HepG2 (cell line): ENCODE results near the gene KRTAP3-2. TPM values are rescaled to one million over a fixed set of nuclear protein-coding genes. Genes with fewer than 3 reads are reported as not detected.

Experiments
- CENPX ChIP-seq: sonication (generic); formaldehyde crosslinking; IDR thresholded peaks from 2 replicates; pipeline ENCODE4 v1.9.0; 2021; ENCODE audit warnings: mild to moderate bottlenecking, missing genetic modification reagents, moderate library complexity
- CHD2 ChIP-seq: IDR thresholded peaks from 2 replicates; pipeline ENCODE4 v1.6.1; 2011; ENCODE audit warnings: low read depth, low read length, improper control_type of control experiment
- FOXJ3 ChIP-seq: sonication (generic); formaldehyde crosslinking; IDR thresholded peaks from 2 replicates; pipeline ENCODE4 v1.4.0; 2020; ENCODE audit warnings: missing genetic modification reagents, mild to moderate bottlenecking, borderline replicate concordance
- FOXK2 ChIP-seq: fragments of 450-650 bp; IDR thresholded peaks from 2 replicates; pipeline ENCODE4 v1.6.1; 2016
- GLMP ChIP-seq: sonication (generic); formaldehyde crosslinking; IDR thresholded peaks from 2 replicates; pipeline ENCODE4 v1.9.0; 2021; ENCODE audit warnings: missing genetic modification reagents, mild to moderate bottlenecking, borderline replicate concordance
- HCFC1 ChIP-seq: fragments of 150-350 bp; IDR thresholded peaks from 2 replicates; pipeline ENCODE4 v1.6.1; 2014; ENCODE audit warnings: low read depth, low read length
- HDAC2 ChIP-seq: sonication (generic); formaldehyde crosslinking; IDR thresholded peaks from 2 replicates; pipeline ENCODE4 v1.4.0; 2020; ENCODE audit warnings: missing genetic modification reagents
- MIXL1 ChIP-seq: IDR thresholded peaks from 2 replicates; pipeline ENCODE4 v1.6.1; 2016
- NFIB ChIP-seq: sonication (generic); formaldehyde crosslinking; IDR thresholded peaks from 2 replicates; pipeline ENCODE4 v1.9.0; 2021; ENCODE audit warnings: missing genetic modification reagents, mild to moderate bottlenecking, borderline replicate concordance
- RBM22 ChIP-seq: fragments of 200-400 bp; formaldehyde crosslinking; optimal IDR thresholded peaks from 2 replicates; pipeline ENCODE3; 2017; ENCODE audit warnings: mild to moderate bottlenecking, low read length, moderate library complexity
- RERE ChIP-seq: IDR thresholded peaks from 2 replicates; pipeline ENCODE4 v1.6.1; 2016; ENCODE audit warnings: low read depth, missing genetic modification reagents, missing compliant biosample characterization
- RNF2 ChIP-seq: fragments of 450-650 bp; conservative IDR thresholded peaks from 2 replicates; pipeline ENCODE4 v1.6.1; 2016; ENCODE audit warnings: low read depth
- SNAPC5 ChIP-seq: sonication (generic); formaldehyde crosslinking; IDR thresholded peaks from 2 replicates; pipeline ENCODE4 v1.8.1; 2023; ENCODE audit warnings: mild to moderate bottlenecking, missing genetic modification reagents, borderline replicate concordance
- SP5 ChIP-seq: IDR thresholded peaks from 2 replicates; pipeline ENCODE4 v1.6.1; 2016; ENCODE audit warnings: low read depth, borderline replicate concordance
- U2AF2 ChIP-seq: fragments of 200-400 bp; formaldehyde crosslinking; IDR thresholded peaks from 2 replicates; pipeline ENCODE4 v1.6.1; 2017; ENCODE audit warnings: low read depth, mild to moderate bottlenecking, low read length
- ZNF225 ChIP-seq: sonication (generic); formaldehyde crosslinking; IDR thresholded peaks from 2 replicates; pipeline ENCODE4 v1.4.0; 2020; ENCODE audit warnings: mild to moderate bottlenecking, missing genetic modification reagents
- ZNF367 ChIP-seq: sonication (generic); formaldehyde crosslinking; IDR thresholded peaks from 2 replicates; pipeline ENCODE4 v1.4.0; 2020; ENCODE audit warnings: missing genetic modification reagents, borderline replicate concordance
- ZNF512 ChIP-seq: sonication (generic); formaldehyde crosslinking; IDR thresholded peaks from 2 replicates; pipeline ENCODE4 v1.4.0; 2020; ENCODE audit warnings: mild to moderate bottlenecking, missing genetic modification reagents
- ZNF607 ChIP-seq: sonication (generic); formaldehyde crosslinking; IDR thresholded peaks from 2 replicates; pipeline ENCODE4 v1.5.1; 2020; ENCODE audit warnings: missing genetic modification reagents, mild to moderate bottlenecking, borderline replicate concordance
- ZNF691 ChIP-seq: sonication (generic); formaldehyde crosslinking; IDR thresholded peaks from 2 replicates; pipeline ENCODE4 v1.4.0; 2020; ENCODE audit warnings: missing genetic modification reagents, low read depth, mild to moderate bottlenecking, borderline replicate concordance
- polyA plus RNA-seq, 8 experiments: library from polyadenylated mRNA; depleted of rRNA in 3 of 8; stranded (reverse) in 7 of 8; unstranded in 1 of 8; fragments of >200 nt; fragmentation: Illumina TruSeq in 4 of 8; extraction: Trizol in 4 of 8; gene quantifications; 2 replicates each; pipeline versions ENCODE4 v1.2.1 to v1.2.3, GENCODE V29; 2011 to 2016; ENCODE audit warnings: low read depth in 4 of 8, missing spikeins in 1 of 8, mixed read lengths in 1 of 8; ENCODE audit not compliant: insufficient read depth in 1 of 8
- total RNA-seq, 5 experiments: library from RNA; depleted of rRNA; stranded (reverse); fragments of >200 nt; fragmentation: Illumina TruSeq; extraction: Trizol; gene quantifications; 2 replicates each; pipeline ENCODE4 v1.2.3, GENCODE V29; 2016; ENCODE audit warnings: low read depth in 1 of 5

The KRTAP3-2 gene
- total and polyA plus RNA-seq, 2 of the 13 experiments (the other 11 are each of a cell fraction or from before 2014, with no cell fraction given): not detected

- peak; percentile 48; the same call in 1 of the 2 replicates for TF ChIP-seq ZNF607 (CRISPR knock-in tag)
- TF ChIP-seq CHD2: no peak
- TF ChIP-seq SP5 (CRISPR knock-in tag): peak; percentile 84
- no peak for TF ChIP-seq ZNF367 (CRISPR knock-in tag)
- TF ChIP-seq U2AF2: no peak
- no peak for TF ChIP-seq SNAPC5 (CRISPR knock-in tag)
- no peak; the same call in 1 of the 2 replicates for TF ChIP-seq HCFC1
- TF ChIP-seq CENPX (CRISPR knock-in tag): no peak
- TF ChIP-seq HDAC2: peak; percentile 100
- no peak for TF ChIP-seq RBM22
- peak; percentile 77; the same call in 1 of the 2 replicates for TF ChIP-seq FOXK2
- peak; percentile 99 for TF ChIP-seq MIXL1 (CRISPR knock-in tag)
- no peak for TF ChIP-seq ZNF225
- TF ChIP-seq NFIB (CRISPR knock-in tag): no peak
- 0 out of 2 replicates have a peak, but pooled peaks have one; percentile 70 for TF ChIP-seq RNF2
- no peak for TF ChIP-seq GLMP (CRISPR knock-in tag)
- peak; percentile 97 for TF ChIP-seq RERE (CRISPR knock-in tag)
- TF ChIP-seq FOXJ3: peak; percentile 97; the same call in 1 of the 2 replicates
- TF ChIP-seq ZNF512: no peak
- no peak; the same call in 1 of the 2 replicates for TF ChIP-seq ZNF691 (CRISPR knock-in tag)
Measured at GRCh38 chr17:40956401-40957254, 43.1 kb downstream of the KRTAP3-2 start (continued).
